H1 (cell line): ENCODE results near the gene BACE2. TPM values are rescaled to one million over a fixed set of nuclear protein-coding genes. Genes with fewer than 3 reads are reported as not detected.

Experiments used
- CTCF ChIA-PET: fragments of 300-600 bp; sonication (Branson Sonifier 250); formaldehyde crosslinking; loops from one replicate; lab custom pipeline; 2021; ENCODE audit not compliant: partially characterized antibody; lab: Charles Lee
- POLR2A ChIA-PET: fragments of 300-600 bp; sonication (Branson Sonifier 250); formaldehyde crosslinking; loops from one replicate; lab custom pipeline; 2021; ENCODE audit warnings: inconsistent platforms; ENCODE audit not compliant: partially characterized antibody; lab: Charles Lee
- DNase-seq, 2 experiments: peaks; one replicate each; pipeline versions ENCODE4 v3.0.0 to v3.0.0-alpha.2; 2010 to 2022; ENCODE audit warnings: low spot score in 2 of 2, low read depth in 1 of 2, mixed read lengths in 1 of 2
- FAIRE-seq: peaks from 2 replicates; lab custom pipeline; 2011; peaks lifted over from hg19 to GRCh38; lab: Jason Lieb, UNC
- H2AFZ ChIP-seq: 2 replicates; pipeline ENCODE4 v1.8.1; 2012; ENCODE audit warnings: low read length, inconsistent platforms
- H2AK5ac ChIP-seq: 2 replicates; pipeline ENCODE4 v1.6.1; 2013; ENCODE audit warnings: low read depth, low read length
- H2BK120ac ChIP-seq: replicated peaks from 2 replicates; pipeline ENCODE3; 2013; ENCODE audit warnings: low read depth, low read length, inconsistent platforms
- H2BK12ac ChIP-seq: 2 replicates; pipeline ENCODE4 v1.6.1; 2013; ENCODE audit warnings: low read depth, low read length
- H2BK15ac ChIP-seq: 2 replicates; pipeline ENCODE4 v1.6.1; 2013; ENCODE audit warnings: low read length
- H2BK20ac ChIP-seq: 2 replicates; pipeline ENCODE4 v1.6.1; 2013; ENCODE audit warnings: low read length
- H2BK5ac ChIP-seq: 2 replicates; pipeline ENCODE4 v1.6.1; 2013; ENCODE audit warnings: low read depth, low read length
- H3K14ac ChIP-seq: 2 replicates; pipeline ENCODE4 v1.6.1; 2013; ENCODE audit warnings: inconsistent platforms; ENCODE audit not compliant: insufficient read length
- H3K18ac ChIP-seq: 2 replicates; pipeline ENCODE4 v1.6.1; 2013; ENCODE audit warnings: low read length; ENCODE audit errors: extremely low read depth
- H3K23ac ChIP-seq: 2 replicates; pipeline ENCODE4 v1.6.1; 2013; ENCODE audit warnings: inconsistent platforms; ENCODE audit not compliant: insufficient read length
- H3K23me2 ChIP-seq: 2 replicates; pipeline ENCODE4 v1.6.1; 2013; ENCODE audit warnings: low read depth, low read length
- H3K27ac ChIP-seq: 2 replicates; pipeline ENCODE4 v1.6.1; 2011; ENCODE audit warnings: low read depth, low read length, inconsistent platforms
- H3K27me3 ChIP-seq, 4 experiments: replicated peaks in 1 of 4; 1 replicate in 1 of 4; 2 replicates in 3 of 4; pipeline versions ENCODE4 v1.6.1 to v1.8.1; 2011 to 2013; ENCODE audit warnings: low read length in 3 of 4, mild to moderate bottlenecking in 3 of 4, inconsistent platforms in 2 of 4, mixed read lengths in 2 of 4, moderate library complexity in 1 of 4; ENCODE audit not compliant: control insufficient read depth in 3 of 4, insufficient read depth in 3 of 4; ENCODE audit errors: extremely low read depth in 1 of 4
- H3K36me3 ChIP-seq, 4 experiments: 2 replicates each; pipeline versions ENCODE4 v1.6.1 to v1.8.1; 2011 to 2013; ENCODE audit warnings: mild to moderate bottlenecking in 4 of 4, low read length in 3 of 4, moderate library complexity in 2 of 4, control low read depth in 1 of 4, inconsistent platforms in 1 of 4; ENCODE audit not compliant: insufficient read depth in 4 of 4, control insufficient read depth in 2 of 4
- H3K4ac ChIP-seq: replicated peaks from 2 replicates; pipeline ENCODE3; 2013; ENCODE audit warnings: low read length, low read depth, mixed read lengths, inconsistent platforms; ENCODE audit not compliant: insufficient read length
- H3K4me1 ChIP-seq, 4 experiments: replicated peaks in 1 of 4; 1 replicate in 1 of 4; 2 replicates in 3 of 4; pipeline versions ENCODE4 v1.6.1 to v1.8.1; 2011 to 2013; ENCODE audit warnings: low read length in 3 of 4, inconsistent platforms in 2 of 4, mixed read lengths in 1 of 4; ENCODE audit not compliant: insufficient read depth in 4 of 4, control insufficient read depth in 3 of 4
- H3K4me2 ChIP-seq, 2 experiments: 2 replicates each; pipeline versions ENCODE4 v1.6.1 to v1.8.1; 2011 to 2013; ENCODE audit warnings: low read depth in 2 of 2, low read length in 2 of 2, control low read depth in 1 of 2, inconsistent platforms in 1 of 2, mild to moderate bottlenecking in 1 of 2; ENCODE audit not compliant: insufficient read depth in 1 of 2
- H3K4me3 ChIP-seq, 4 experiments: fragments of 200-600, 300-600 bp in 1 of 4; sonication (generic), shearing (Covaris generic), sonication (Bioruptor Twin) in 1 of 4; 2 replicates each; pipeline versions ENCODE4 v1.5.1 to v1.8.1; 2011 to 2016; ENCODE audit warnings: low read length in 4 of 4, low read depth in 3 of 4, control low read depth in 2 of 4, inconsistent platforms in 2 of 4, mild to moderate bottlenecking in 2 of 4, mixed read lengths in 1 of 4, moderate library complexity in 1 of 4; ENCODE audit not compliant: insufficient read depth in 2 of 4; ENCODE audit errors: extremely low read depth in 1 of 4
- H3K56ac ChIP-seq: replicated peaks from 2 replicates; pipeline ENCODE3; 2013; ENCODE audit warnings: low read depth, mild to moderate bottlenecking, mixed read lengths, low read length, inconsistent platforms; ENCODE audit not compliant: insufficient read length
- H3K79me1 ChIP-seq: 2 replicates; pipeline ENCODE4 v1.6.1; 2013; ENCODE audit warnings: low read depth, low read length, control low read depth
- H3K79me2 ChIP-seq, 2 experiments: 2 replicates each; pipeline versions ENCODE4 v1.6.1 to v1.8.1; 2012 to 2013; ENCODE audit warnings: low read length in 2 of 2, mild to moderate bottlenecking in 2 of 2, inconsistent platforms in 1 of 2; ENCODE audit not compliant: insufficient read depth in 2 of 2, control insufficient read depth in 1 of 2
- H3K9ac ChIP-seq, 4 experiments: replicated peaks in 1 of 4; 1 replicate in 1 of 4; 2 replicates in 3 of 4; pipeline versions ENCODE4 v1.6.1 to v1.8.1; 2011 to 2013; ENCODE audit warnings: low read depth in 3 of 4, low read length in 3 of 4, control low read depth in 2 of 4, mild to moderate bottlenecking in 2 of 4, moderate library complexity in 2 of 4, inconsistent platforms in 1 of 4; ENCODE audit errors: extremely low read depth in 1 of 4
- H3K9me3 ChIP-seq, 2 experiments: 2 replicates each; pipeline versions ENCODE4 v1.6.1 to v1.8.1; 2012 to 2013; ENCODE audit warnings: mild to moderate bottlenecking in 2 of 2, moderate library complexity in 2 of 2, control low read depth in 1 of 2, inconsistent platforms in 1 of 2, low read depth in 1 of 2, low read length in 1 of 2, mixed read lengths in 1 of 2; ENCODE audit not compliant: insufficient read depth in 2 of 2
- H4K20me1 ChIP-seq, 2 experiments: replicated peaks in 1 of 2; 2 replicates each; pipeline versions ENCODE3 to v1.8.1; 2011 to 2013; ENCODE audit warnings: inconsistent platforms in 2 of 2, low read length in 2 of 2, mild to moderate bottlenecking in 1 of 2; ENCODE audit not compliant: insufficient read depth in 2 of 2, control insufficient read depth in 1 of 2
- H4K5ac ChIP-seq: 2 replicates; pipeline ENCODE4 v1.6.1; 2013; ENCODE audit warnings: low read length, low read depth, mixed read lengths, inconsistent platforms; ENCODE audit not compliant: insufficient read length
- H4K8ac ChIP-seq: 2 replicates; pipeline ENCODE4 v1.8.0; 2013; ENCODE audit warnings: mild to moderate bottlenecking, moderate library complexity, low read length, inconsistent platforms; ENCODE audit not compliant: insufficient read depth; ENCODE audit errors: extremely low read depth
- H4K91ac ChIP-seq: replicated peaks from 2 replicates; pipeline ENCODE3; 2013; ENCODE audit warnings: low read length, mixed read lengths, inconsistent platforms; ENCODE audit not compliant: insufficient read length
- ATF3 ChIP-seq: IDR thresholded peaks from 2 replicates; pipeline ENCODE4 v1.6.1; 2011; ENCODE audit warnings: low read depth, mild to moderate bottlenecking, low read length; ENCODE audit not compliant: insufficient read depth
- CTCF ChIP-seq, 3 experiments: IDR thresholded peaks; 1 replicate in 2 of 3; 2 replicates in 1 of 3; pipeline versions ENCODE4 v1.5.1 to v1.6.1; 2011; ENCODE audit warnings: low read length in 3 of 3, mild to moderate bottlenecking in 3 of 3, inconsistent platforms in 2 of 3, low read depth in 1 of 3, moderate library complexity in 1 of 3; ENCODE audit not compliant: insufficient read depth in 1 of 3; ENCODE audit errors: control extremely low read depth in 1 of 3
- EP300 ChIP-seq, 2 experiments: IDR thresholded peaks; 1 replicate in 1 of 2; 2 replicates in 1 of 2; pipeline ENCODE4 v1.6.1; 2011 to 2012; ENCODE audit warnings: low read depth in 2 of 2, low read length in 2 of 2, mild to moderate bottlenecking in 2 of 2, borderline replicate concordance in 1 of 2, inconsistent platforms in 1 of 2, moderate library complexity in 1 of 2
- EZH2 ChIP-seq: fragments of 200-600 bp; sonication (generic); IDR thresholded peaks from 2 replicates; pipeline ENCODE4 v1.7.1; 2012; ENCODE audit warnings: low read depth, mild to moderate bottlenecking, moderate library complexity, low read length, inconsistent platforms; ENCODE audit not compliant: severe bottlenecking
- KDM4A ChIP-seq: IDR thresholded peaks from one replicate; pipeline ENCODE4 v1.7.1; 2012; ENCODE audit warnings: low read depth, mild to moderate bottlenecking, moderate library complexity, low read length, inconsistent platforms; ENCODE audit not compliant: severe bottlenecking
- NANOG ChIP-seq: IDR thresholded peaks from 2 replicates; pipeline ENCODE4 v1.6.1; 2011; ENCODE audit warnings: low read length, low read depth, mild to moderate bottlenecking, inconsistent platforms; ENCODE audit not compliant: insufficient read depth, poor library complexity, severe bottlenecking
- SP1 ChIP-seq: IDR thresholded peaks from 2 replicates; pipeline ENCODE4 v1.6.1; 2011; ENCODE audit warnings: low read depth, low read length
- WGBS, 2 experiments: shearing (Covaris generic) in 1 of 2; methylation state at CpG; one replicate each; pipeline versions ENCODE4 v1.1.6 to v1.1.7; 2013 to 2015; ENCODE audit warnings: low lambda C conversion rate in 2 of 2, mixed read lengths in 2 of 2, inconsistent platforms in 1 of 2, low coverage in 1 of 2, missing lambda C conversion rate in 1 of 2; ENCODE audit not compliant: insufficient replicate concordance in 2 of 2, insufficient coverage in 1 of 2, insufficient read length in 1 of 2; ENCODE audit errors: extremely low coverage in 1 of 2, missing lambda C conversion rate in 1 of 2; 5-methylcytosine and 5-hydroxymethylcytosine counted together
- polyA plus RNA-seq, 7 experiments: library from polyadenylated mRNA; depleted of rRNA in 3 of 7; stranded (reverse) in 5 of 7; unstranded in 2 of 7; fragments of >200 nt in 5 of 7; fragments of 200-250 nt in 2 of 7; gene quantifications; 1 replicate in 5 of 7; 2 replicates in 1 of 7; 4 replicates in 1 of 7; pipeline versions ENCODE4 v1.2.1 to v1.2.3, GENCODE V29; 2011 to 2013; ENCODE audit warnings: missing spikeins in 2 of 7, mixed read lengths in 2 of 7
- total RNA-seq: library from RNA; stranded (reverse); fragmentation: NEBNext Ultra II Directional; extraction: Animal tissue kit (Norgen Biotek cat#: 25700); gene quantifications from 2 replicates; pipeline ENCODE4 v1.2.1, GENCODE V29; 2021

The BACE2 gene
- total and polyA plus RNA-seq, 2 of the 8 experiments (the other 6 are each of a cell fraction or from before 2014, with no cell fraction given), result 8.1 to 10.9 TPM

GRCh38 chr21:41168391-41169257, 664 bp downstream of the BACE2 start:
- no peak overlapping the region for H2BK20ac ChIP-seq
- H3K4me2 ChIP-seq, result peak overlapping the region; percentile 70 to 83
- DNase-seq, result peak in 1 of 2 experiments; percentile 63
- no peak for FAIRE-seq
- no peak overlapping the region for H2BK12ac ChIP-seq
- no peak overlapping the region for H2BK5ac ChIP-seq
- no peak overlapping the region for H3K14ac ChIP-seq
- peaks cover 0 to 4% of the 10 kb centered on the region in 2 experiments for H4K20me1 ChIP-seq
- H2BK120ac ChIP-seq, result no peak overlapping the region
- no peak overlapping the region for H3K23ac ChIP-seq
- H3K56ac ChIP-seq, result no peak overlapping the region
- CTCF ChIA-PET, result interaction anchor here (0.7 to 7.0 kb wide), 10 partner anchors 10 to 367 kb away, joined by 3 to 81 read pairs (median 4); no protein-coding TSS in a partner anchor
- no peaks in the 10 kb centered on the region for H3K9me3 ChIP-seq
- H4K5ac ChIP-seq, result no peak overlapping the region
- no peak overlapping the region for H2AK5ac ChIP-seq
- no peak overlapping the region for H4K91ac ChIP-seq
- peak overlapping the region in 1 of 4 experiments; percentile 66; a peak in 1 of 7 replicates for H3K9ac ChIP-seq
- peaks cover 0 to 31% (median 22%) of the 10 kb centered on the region in 4 experiments; a peak in 6 of 7 replicates for H3K27me3 ChIP-seq
- H3K79me1 ChIP-seq, result no peaks in the 10 kb centered on the region
- POLR2A ChIA-PET, result no interaction called here
- H4K8ac ChIP-seq, result no peak overlapping the region
- H3K4ac ChIP-seq, result no peak overlapping the region
- H3K4me1 ChIP-seq, result peaks cover 0 to 7% (median 4%) of the 10 kb centered on the region in 4 experiments; a peak in 4 of 7 replicates
- H3K79me2 ChIP-seq, result no peaks in the 10 kb centered on the region
- no peak overlapping the region; the same call in 1 of the 2 replicates for H3K18ac ChIP-seq
- H2BK15ac ChIP-seq, result no peak overlapping the region
- 2% methylated on average over 23 of the region's 75 CpGs; no CpG with 5 or more reads in 1 of the 2 experiments for WGBS, 2 experiments
- H3K23me2 ChIP-seq, result peaks cover 12% of the 10 kb centered on the region; the same call in 1 of the 2 replicates
- H3K4me3 ChIP-seq, result peak overlapping the region; percentile 41 to 96 (median 49)
- H2AFZ ChIP-seq, result no peak overlapping the region; the same call in 1 of the 2 replicates
- H3K27ac ChIP-seq, result no peak overlapping the region
- no peaks in the 10 kb centered on the region for H3K36me3 ChIP-seq
- TF ChIP-seq KDM4A (peak; percentile 21), SP1 (no peak), NANOG (no peak), EZH2 (peak; percentile 29), CTCF (IDR thresholded peaks at IDR 0.05; ENCODE audit: control extremely low read depth in 1 of 3, insufficient read depth in 1 of 3, low read depth in 1 of 3, low read length in 3 of 3) (no peak), ATF3 (no peak), EP300 (IDR thresholded peaks at IDR 0.05; ENCODE audit: borderline replicate concordance in 1 of 2, low read depth in 2 of 2, low read length in 2 of 2) (no peak)
